EL (cell line): ENCODE data around the gene GAP43.
A peak's percentile ranks its signal among the peaks of the same experiment; 100 is the strongest.

Experiments used
- DNase-seq: peaks from one replicate; pipeline ENCODE4 v3.0.0-alpha.2; 2016

GAP43 gene

GRCh38 chr3:115663414-115663813, 40.1 kb downstream of the GAP43 start:
- no peak for DNase-seq

GRCh38 chr3:115666081-115666480, 42.8 kb downstream of the GAP43 start:
- no peak for DNase-seq

- no peak for DNase-seq
Measured at GRCh38 chr3:115666920-115667737, 43.8 kb downstream of the GAP43 start.

GRCh38 chr3:115667738-115668065, 44.4 kb downstream of the GAP43 start:
- no peak for DNase-seq

GRCh38 chr3:115670911-115671310, 47.6 kb downstream of the GAP43 start:
- no peak for DNase-seq

- DNase-seq, result no peak
Measured at GRCh38 chr3:115671761-115672455, 48.6 kb downstream of the GAP43 start.

GRCh38 chr3:115673881-115674280, 50.6 kb downstream of the GAP43 start:
- no peak for DNase-seq

GRCh38 chr3:115676336-115676735, 53.0 kb downstream of the GAP43 start:
- DNase-seq, result no peak

GRCh38 chr3:115680803-115681345, 57.6 kb downstream of the GAP43 start:
- DNase-seq, result no peak

GRCh38 chr3:115681736-115682135, 58.4 kb downstream of the GAP43 start:
- no peak for DNase-seq

GRCh38 chr3:115683305-115683704, 60.0 kb downstream of the GAP43 start:
- DNase-seq, result no peak

- DNase-seq, result no peak
Measured at GRCh38 chr3:115683773-115684172, 60.5 kb downstream of the GAP43 start.

GRCh38 chr3:115685097-115685496, 61.8 kb downstream of the GAP43 start:
- no peak for DNase-seq

GRCh38 chr3:115687721-115688120, 64.4 kb downstream of the GAP43 start:
- DNase-seq, result peak; percentile 18

- no peak for DNase-seq
Measured at GRCh38 chr3:115688418-115688817, 65.1 kb downstream of the GAP43 start.

- DNase-seq, result no peak
Measured at GRCh38 chr3:115689928-115690327, 66.6 kb downstream of the GAP43 start.

- no peak for DNase-seq
Measured at GRCh38 chr3:115691964-115692363, 68.7 kb downstream of the GAP43 start.

- DNase-seq, result peak; percentile 76
Measured at GRCh38 chr3:115692887-115693524, 69.7 kb downstream of the GAP43 start.

- no peak for DNase-seq
Measured at GRCh38 chr3:115693868-115694267, 70.6 kb downstream of the GAP43 start.

- DNase-seq, result no peak
Measured at GRCh38 chr3:115695090-115695489, 71.8 kb downstream of the GAP43 start.

GRCh38 chr3:115697263-115698053, 74.1 kb downstream of the GAP43 start:
- no peak for DNase-seq

GRCh38 chr3:115698851-115699591, 75.7 kb downstream of the GAP43 start:
- DNase-seq, result no peak
